Lower lobe of right lung (tissue), 2 donors: ENCODE results near the gene KCNQ5. TPM values are rescaled to one million over a fixed set of nuclear protein-coding genes. Genes with fewer than 3 reads are reported as not detected.

Experiments used
- ATAC-seq, 2 donors: fragments of 200-7000 bp; cut with Tn5 transposase; one replicate each; pipeline ENCODE4 v1.9.1; 2020 to 2022; ENCODE audit warnings: mild to moderate bottlenecking in 2 of 2, moderate library complexity in 2 of 2
- DNase-seq: peaks from one replicate; pipeline ENCODE4 v3.0.0-alpha.2; 2020
- H3K27ac ChIP-seq: fragments of 200-600 bp; one replicate; pipeline ENCODE4 v1.8.0; 2022
- H3K27me3 ChIP-seq: fragments of 200-600 bp; one replicate; pipeline ENCODE4 v1.8.0; 2022; ENCODE audit warnings: low read depth
- H3K36me3 ChIP-seq: fragments of 200-600 bp; one replicate; pipeline ENCODE4 v1.8.0; 2022; ENCODE audit warnings: mild to moderate bottlenecking
- H3K4me1 ChIP-seq: fragments of 200-600 bp; one replicate; pipeline ENCODE4 v1.8.0; 2022
- H3K4me3 ChIP-seq: fragments of 200-600 bp; one replicate; pipeline ENCODE4 v1.8.0; 2022; ENCODE audit warnings: mild to moderate bottlenecking
- H3K9me3 ChIP-seq: fragments of 200-600 bp; one replicate; pipeline ENCODE4 v1.8.0; 2022
- intact Hi-C: fragments of 100-400 bp; cut with DNase I; formaldehyde crosslinking; loops from one replicate; pipeline ENCODE4 v1.11.0; 2022
- total RNA-seq: library from RNA; stranded (reverse); fragmentation: NEBNext Ultra II Directional; extraction: Animal tissue kit (Norgen Biotek cat#: 25700); gene quantifications from one replicate; pipeline ENCODE4 v1.2.1, GENCODE V29; 2021
- TF ChIP-seq, protein P1 (sequence below): fragments of 200-600 bp; IDR thresholded peaks from one replicate; pipeline ENCODE4 v1.8.0; 2022; ENCODE audit warnings: antibody characterized with exemption, mild to moderate bottlenecking
- donor health status: DM: no; HTN: yes; CAD: no; lungs with severe emphysema.

Gene KCNQ5
- total RNA-seq, 1 donor from 2014 or later, result 0.35 TPM

DNA sequence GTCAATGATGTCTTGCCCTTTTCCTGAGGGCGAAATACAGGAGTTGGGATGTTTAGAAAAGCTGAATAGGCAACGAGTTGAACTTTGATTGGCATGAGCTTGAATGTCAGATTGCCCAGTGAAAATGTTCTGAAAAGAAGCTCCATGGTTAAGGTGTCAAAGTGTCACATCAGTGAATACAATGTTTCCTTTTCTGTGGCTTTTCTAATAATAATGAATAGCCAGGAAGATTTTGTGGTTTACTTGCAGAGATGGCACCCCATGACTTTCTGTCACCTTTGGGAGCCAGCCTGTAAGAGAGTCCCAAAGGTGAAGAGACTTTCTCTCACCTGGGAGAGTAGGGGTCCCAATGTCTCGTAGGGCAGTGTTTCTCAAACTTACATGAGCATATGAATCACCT, 119.2 kb downstream of the KCNQ5 start:
- Histone ChIP-seq H3K4me3 (no peak overlapping the region), H3K36me3 (no peaks in the 10 kb centered on the region), H3K27ac (no peak overlapping the region), H3K27me3 (no peaks in the 10 kb centered on the region), H3K4me1 (no peaks in the 10 kb centered on the region), H3K9me3 (no peaks in the 10 kb centered on the region)
- DNase-seq (no peak), ATAC-seq (no peak)
- intact Hi-C loops, result no loop called here
- TF ChIP-seq, protein P1, sequence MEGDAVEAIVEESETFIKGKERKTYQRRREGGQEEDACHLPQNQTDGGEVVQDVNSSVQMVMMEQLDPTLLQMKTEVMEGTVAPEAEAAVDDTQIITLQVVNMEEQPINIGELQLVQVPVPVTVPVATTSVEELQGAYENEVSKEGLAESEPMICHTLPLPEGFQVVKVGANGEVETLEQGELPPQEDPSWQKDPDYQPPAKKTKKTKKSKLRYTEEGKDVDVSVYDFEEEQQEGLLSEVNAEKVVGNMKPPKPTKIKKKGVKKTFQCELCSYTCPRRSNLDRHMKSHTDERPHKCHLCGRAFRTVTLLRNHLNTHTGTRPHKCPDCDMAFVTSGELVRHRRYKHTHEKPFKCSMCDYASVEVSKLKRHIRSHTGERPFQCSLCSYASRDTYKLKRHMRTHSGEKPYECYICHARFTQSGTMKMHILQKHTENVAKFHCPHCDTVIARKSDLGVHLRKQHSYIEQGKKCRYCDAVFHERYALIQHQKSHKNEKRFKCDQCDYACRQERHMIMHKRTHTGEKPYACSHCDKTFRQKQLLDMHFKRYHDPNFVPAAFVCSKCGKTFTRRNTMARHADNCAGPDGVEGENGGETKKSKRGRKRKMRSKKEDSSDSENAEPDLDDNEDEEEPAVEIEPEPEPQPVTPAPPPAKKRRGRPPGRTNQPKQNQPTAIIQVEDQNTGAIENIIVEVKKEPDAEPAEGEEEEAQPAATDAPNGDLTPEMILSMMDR, result no peak

DNA sequence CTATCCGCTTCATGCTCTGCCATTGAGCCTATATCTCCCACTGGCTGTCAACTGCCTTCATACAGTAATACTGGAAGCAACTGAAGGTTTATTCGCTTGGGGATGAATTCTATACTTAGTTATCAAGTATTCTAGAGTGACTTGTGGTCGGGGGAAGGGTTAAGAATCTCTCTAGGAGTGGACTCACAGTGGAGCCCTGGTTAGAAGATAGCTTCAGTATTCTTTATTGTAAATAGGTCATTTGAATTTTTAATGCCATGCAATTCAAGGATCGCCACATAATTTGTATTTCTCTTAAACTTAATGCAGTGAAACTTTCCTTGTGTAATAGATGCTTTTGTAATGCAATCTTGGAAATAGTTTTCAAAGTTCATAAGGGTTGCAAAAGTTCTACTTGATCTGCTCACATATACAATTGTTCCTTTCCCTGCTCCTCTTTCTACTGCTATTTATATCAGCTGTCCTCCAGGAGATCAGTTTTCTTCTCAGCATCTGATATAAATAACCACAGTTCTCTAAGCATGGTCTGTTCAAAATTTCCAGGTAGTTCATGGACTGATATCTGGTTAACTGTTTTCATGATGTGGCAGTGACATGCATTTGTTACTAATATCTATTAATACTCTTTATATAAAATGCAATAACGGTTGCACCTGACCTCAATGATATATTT, 120.3 kb downstream of the KCNQ5 start:
- TF ChIP-seq, protein P1, result no peak
- ATAC-seq, result no peak
- Histone ChIP-seq H3K4me1 (no peaks in the 10 kb centered on the region), H3K36me3 (no peaks in the 10 kb centered on the region), H3K27ac (no peak overlapping the region), H3K27me3 (no peaks in the 10 kb centered on the region), H3K4me3 (no peak overlapping the region), H3K9me3 (no peaks in the 10 kb centered on the region)
- intact Hi-C loops, result no loop called here
- DNase-seq, result no peak

DNA sequence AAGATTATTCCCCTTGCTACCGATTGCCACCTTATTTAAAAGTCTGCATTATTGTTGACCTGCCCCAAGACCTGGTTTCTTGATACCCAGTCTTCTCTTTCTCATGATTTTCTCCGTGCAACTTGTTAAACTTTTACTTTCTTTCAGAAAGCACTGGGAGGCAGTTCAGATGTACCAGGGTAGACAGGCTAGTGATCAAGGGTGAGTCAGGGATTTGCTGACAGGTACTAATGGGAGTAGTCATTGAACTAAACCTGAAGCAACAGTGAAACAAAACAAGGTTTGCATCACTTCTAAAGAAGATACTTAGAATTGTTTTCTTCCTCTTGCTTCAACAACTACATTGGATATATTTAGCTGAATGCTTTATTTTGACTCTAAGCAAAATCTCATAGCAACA, 124.4 kb downstream of the KCNQ5 start:
- intact Hi-C loops, result no loop called here
- no peak for ATAC-seq
- no peaks in the 10 kb centered on the region for H3K27me3 ChIP-seq
- no peaks in the 10 kb centered on the region for H3K4me1 ChIP-seq
- TF ChIP-seq, protein P1, result no peak
- H3K4me3 ChIP-seq, result no peak overlapping the region
- H3K36me3 ChIP-seq, result no peaks in the 10 kb centered on the region
- DNase-seq, result no peak
- H3K9me3 ChIP-seq, result no peaks in the 10 kb centered on the region
- H3K27ac ChIP-seq, result no peak overlapping the region

DNA sequence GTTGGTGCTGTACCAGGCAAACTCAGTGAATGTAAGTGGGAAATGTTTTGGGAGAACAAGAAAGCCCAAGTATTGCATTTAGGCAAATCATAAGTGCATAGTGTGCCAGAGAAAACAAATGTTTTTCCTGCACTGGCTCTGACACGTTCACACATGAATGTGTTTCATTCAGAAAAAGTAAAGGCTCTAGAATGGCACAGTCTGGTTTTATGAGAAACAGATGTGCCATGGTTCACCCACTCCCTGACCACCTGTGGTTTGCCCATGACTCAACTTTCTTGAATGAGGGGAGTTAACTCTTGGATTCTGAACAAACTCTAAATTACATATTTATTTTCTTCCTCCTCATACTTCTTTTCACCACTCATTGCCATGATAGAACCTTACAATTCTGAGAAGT, 126.9 kb downstream of the KCNQ5 start:
- Histone ChIP-seq H3K36me3 (no peaks in the 10 kb centered on the region), H3K27ac (no peak overlapping the region), H3K4me1 (no peaks in the 10 kb centered on the region), H3K4me3 (no peak overlapping the region), H3K9me3 (no peaks in the 10 kb centered on the region), H3K27me3 (no peaks in the 10 kb centered on the region)
- intact Hi-C loops, result no loop called here
- DNase-seq (no peak), ATAC-seq (no peak)
- TF ChIP-seq, protein P1, result no peak

DNA sequence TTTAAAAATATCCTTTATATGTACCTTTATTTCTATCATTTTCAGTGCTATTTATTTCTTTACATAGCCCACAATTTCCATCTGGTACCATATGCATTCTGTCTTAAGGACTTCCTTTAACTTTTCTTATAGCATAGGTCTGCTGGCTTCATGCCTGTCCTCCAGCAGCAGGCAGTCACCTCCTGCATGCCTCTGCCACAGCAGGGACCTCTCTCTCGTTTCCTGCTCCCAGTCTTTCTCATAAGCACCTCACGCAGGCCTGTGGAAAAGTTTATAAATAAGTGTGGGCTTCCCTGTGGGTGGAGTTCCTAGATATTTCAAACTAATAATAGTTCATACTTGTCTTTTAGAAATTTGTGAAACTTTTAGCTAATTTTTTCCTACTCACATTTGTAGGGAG, 133.9 kb downstream of the KCNQ5 start:
- intact Hi-C loops, result no loop called here
- no peak for ATAC-seq
- DNase-seq, result no peak

More for the DNA sequence above, 133.9 kb downstream of the KCNQ5 start:
- no peak overlapping the region for H3K4me3 ChIP-seq
- H3K9me3 ChIP-seq, result no peaks in the 10 kb centered on the region
- H3K36me3 ChIP-seq, result no peaks in the 10 kb centered on the region
- no peaks in the 10 kb centered on the region for H3K4me1 ChIP-seq
- no peak overlapping the region for H3K27ac ChIP-seq
- TF ChIP-seq, protein P1, result no peak
- no peaks in the 10 kb centered on the region for H3K27me3 ChIP-seq
